DOHH2 (cell line): ENCODE data around the gene CD14.
"Not testable (repeated sequence)": the region's sequence is repeated elsewhere in the genome, so short reads cannot be mapped to it uniquely, and the experiment has no call there.

Source experiments
- H3F3A ChIP-seq: fragments of 200-600 bp; sonication (generic), shearing (Covaris generic); 2 replicates; pipeline ENCODE4 v1.6.0; 2016; ENCODE audit warnings: antibody characterized with exemption, mild to moderate bottlenecking; ENCODE audit not compliant: control insufficient read depth, insufficient read depth
- H3K27ac ChIP-seq: fragments of 200-600 bp; sonication (generic); 2 replicates; pipeline ENCODE4 v1.5.1; 2014; ENCODE audit warnings: low read depth, mild to moderate bottlenecking, low read length, moderate library complexity
- H3K27me3 ChIP-seq: fragments of 200-600 bp; sonication (generic); 2 replicates; pipeline ENCODE4 v1.6.1; 2014; ENCODE audit warnings: mild to moderate bottlenecking, low read length, mixed read lengths; ENCODE audit not compliant: control insufficient read depth
- H3K36me3 ChIP-seq: fragments of 200-600 bp; sonication (generic); 2 replicates; pipeline ENCODE4 v1.6.1; 2014; ENCODE audit warnings: mild to moderate bottlenecking, low read length, moderate library complexity, mixed read lengths; ENCODE audit not compliant: control insufficient read depth
- H3K4me1 ChIP-seq: fragments of 200-600 bp; sonication (generic); 2 replicates; pipeline ENCODE4 v1.6.1; 2014; ENCODE audit warnings: mild to moderate bottlenecking, low read length, mixed read lengths; ENCODE audit not compliant: control insufficient read depth
- H3K4me2 ChIP-seq: fragments of 200-600 bp; sonication (generic); 2 replicates; pipeline ENCODE4 v1.6.0; 2014; ENCODE audit warnings: mild to moderate bottlenecking, low read length, moderate library complexity
- H3K4me3 ChIP-seq: fragments of 200-600 bp; sonication (generic); 2 replicates; pipeline ENCODE4 v1.5.1; 2014; ENCODE audit warnings: mild to moderate bottlenecking, low read length, mixed read lengths
- H3K79me2 ChIP-seq: fragments of 200-600 bp; sonication (generic); 2 replicates; pipeline ENCODE4 v1.6.1; 2014; ENCODE audit warnings: mild to moderate bottlenecking, low read length, mixed read lengths; ENCODE audit not compliant: control insufficient read depth
- H3K9me2 ChIP-seq: fragments of 200-600 bp; sonication (generic); replicated peaks from 2 replicates; pipeline ENCODE4 v1.6.1; 2014; ENCODE audit warnings: mild to moderate bottlenecking, low read length, mixed read lengths; ENCODE audit not compliant: control insufficient read depth
- H3K9me3 ChIP-seq: fragments of 200-600 bp; sonication (generic); 2 replicates; pipeline ENCODE4 v1.6.1; 2014; ENCODE audit warnings: antibody characterized with exemption, low read length, mixed read lengths; ENCODE audit not compliant: control insufficient read depth, insufficient read depth
- H4K20me1 ChIP-seq: fragments of 200-600 bp; sonication (generic); 2 replicates; pipeline ENCODE4 v1.6.0; 2014; ENCODE audit warnings: low read depth, mild to moderate bottlenecking, antibody characterized with exemption, low read length, moderate library complexity; ENCODE audit not compliant: control insufficient read depth, insufficient read depth
- EZH2phosphoT487 ChIP-seq: fragments of 200-600 bp; sonication (generic); IDR thresholded peaks from 2 replicates; pipeline ENCODE4 v1.6.1; 2017; ENCODE audit warnings: borderline replicate concordance, mild to moderate bottlenecking, antibody characterized with exemption, low read length, moderate library complexity, mixed read lengths
- TF ChIP-seq, protein P1 (sequence below): fragments of 200-600 bp; sonication (generic); IDR thresholded peaks from one replicate; pipeline ENCODE4 v1.5.1; 2014; ENCODE audit warnings: antibody characterized with exemption, mild to moderate bottlenecking, low read depth, low read length; ENCODE audit not compliant: poor library complexity, severe bottlenecking

CD14 gene

DNA sequence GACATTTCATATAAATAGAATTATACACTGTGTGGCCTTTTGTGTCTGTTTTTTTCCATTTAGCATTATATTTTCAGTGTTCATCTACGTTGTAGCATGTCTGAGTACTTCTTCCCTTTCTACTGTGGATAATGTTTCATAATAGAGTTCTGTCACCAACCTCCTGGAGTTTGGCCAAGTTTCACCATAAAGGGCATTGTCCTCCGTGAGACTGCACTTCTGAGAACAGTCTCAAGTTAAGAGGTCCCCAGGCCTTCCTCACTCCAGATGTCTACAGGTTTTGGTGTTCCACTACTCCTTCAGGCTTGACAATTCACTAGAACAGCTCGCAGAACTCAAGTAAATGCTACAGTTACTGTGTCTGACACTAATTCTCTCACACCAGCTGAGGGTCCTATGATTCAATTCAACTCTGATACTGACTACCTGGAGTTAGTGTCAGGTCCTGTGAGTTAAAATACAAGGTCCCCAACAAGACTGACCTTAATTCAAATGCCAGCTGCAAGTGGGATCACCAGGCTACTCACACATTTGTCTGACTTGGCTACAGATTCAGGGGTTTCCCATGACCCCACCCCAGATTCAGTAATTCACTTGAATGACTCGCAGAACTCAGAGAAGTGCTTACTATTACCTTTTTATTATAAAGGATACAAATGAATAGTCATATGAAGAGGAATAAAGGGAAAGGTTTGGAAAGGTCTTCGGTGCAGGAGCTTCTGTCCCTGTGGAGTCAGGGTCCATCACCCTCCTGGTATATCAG, 37.3 kb downstream of the CD14 start:
- H3F3A ChIP-seq, result no peaks in the 10 kb centered on the region
- no peaks in the 10 kb centered on the region for H3K9me2 ChIP-seq
- H3K4me3 ChIP-seq, result no peak overlapping the region
- no peak overlapping the region for H3K4me2 ChIP-seq
- no peak overlapping the region for H3K27ac ChIP-seq
- H3K36me3 ChIP-seq, result no peaks in the 10 kb centered on the region
- H3K4me1 ChIP-seq, result no peaks in the 10 kb centered on the region
- peaks cover 15% of the 10 kb centered on the region for H3K27me3 ChIP-seq
- H4K20me1 ChIP-seq, result no peaks in the 10 kb centered on the region
- no peak for TF ChIP-seq EZH2phosphoT487
- TF ChIP-seq, protein P1, sequence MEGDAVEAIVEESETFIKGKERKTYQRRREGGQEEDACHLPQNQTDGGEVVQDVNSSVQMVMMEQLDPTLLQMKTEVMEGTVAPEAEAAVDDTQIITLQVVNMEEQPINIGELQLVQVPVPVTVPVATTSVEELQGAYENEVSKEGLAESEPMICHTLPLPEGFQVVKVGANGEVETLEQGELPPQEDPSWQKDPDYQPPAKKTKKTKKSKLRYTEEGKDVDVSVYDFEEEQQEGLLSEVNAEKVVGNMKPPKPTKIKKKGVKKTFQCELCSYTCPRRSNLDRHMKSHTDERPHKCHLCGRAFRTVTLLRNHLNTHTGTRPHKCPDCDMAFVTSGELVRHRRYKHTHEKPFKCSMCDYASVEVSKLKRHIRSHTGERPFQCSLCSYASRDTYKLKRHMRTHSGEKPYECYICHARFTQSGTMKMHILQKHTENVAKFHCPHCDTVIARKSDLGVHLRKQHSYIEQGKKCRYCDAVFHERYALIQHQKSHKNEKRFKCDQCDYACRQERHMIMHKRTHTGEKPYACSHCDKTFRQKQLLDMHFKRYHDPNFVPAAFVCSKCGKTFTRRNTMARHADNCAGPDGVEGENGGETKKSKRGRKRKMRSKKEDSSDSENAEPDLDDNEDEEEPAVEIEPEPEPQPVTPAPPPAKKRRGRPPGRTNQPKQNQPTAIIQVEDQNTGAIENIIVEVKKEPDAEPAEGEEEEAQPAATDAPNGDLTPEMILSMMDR, result no peak
- no peaks in the 10 kb centered on the region for H3K9me3 ChIP-seq
- no peaks in the 10 kb centered on the region for H3K79me2 ChIP-seq

DNA sequence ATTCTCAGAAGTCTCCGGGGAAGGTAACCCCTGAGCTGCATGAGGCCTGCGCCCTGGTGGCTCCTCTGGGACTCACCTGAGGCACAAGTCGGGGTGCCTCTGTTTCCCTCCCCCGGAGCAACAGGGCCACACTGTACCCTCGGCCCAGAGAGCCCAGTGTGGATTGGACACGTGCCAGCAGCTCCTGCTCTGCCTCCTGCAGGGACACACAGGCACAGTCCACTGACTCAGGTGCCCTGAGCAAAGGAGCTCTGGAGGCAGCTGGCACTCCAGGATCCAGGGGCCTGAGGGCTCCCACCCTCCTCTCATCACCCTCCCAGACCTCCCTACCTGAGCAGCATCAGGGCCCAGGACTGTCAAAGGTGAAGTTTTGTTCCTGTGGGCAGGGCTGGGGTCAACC, 38.8 kb downstream of the CD14 start:
- Histone ChIP-seq H3K36me3 (no peaks in the 10 kb centered on the region), H3K27ac (no peak overlapping the region), H4K20me1 (no peaks in the 10 kb centered on the region), H3K9me3 (no peaks in the 10 kb centered on the region), H3K4me3 (no peak overlapping the region), H3K79me2 (no peaks in the 10 kb centered on the region), H3K4me1 (no peaks in the 10 kb centered on the region), H3K9me2 (no peaks in the 10 kb centered on the region), H3F3A (no peaks in the 10 kb centered on the region), H3K4me2 (no peak overlapping the region), H3K27me3 (peaks cover 15% of the 10 kb centered on the region)
- TF ChIP-seq, protein P1, result no peak
- no peak for TF ChIP-seq EZH2phosphoT487

DNA sequence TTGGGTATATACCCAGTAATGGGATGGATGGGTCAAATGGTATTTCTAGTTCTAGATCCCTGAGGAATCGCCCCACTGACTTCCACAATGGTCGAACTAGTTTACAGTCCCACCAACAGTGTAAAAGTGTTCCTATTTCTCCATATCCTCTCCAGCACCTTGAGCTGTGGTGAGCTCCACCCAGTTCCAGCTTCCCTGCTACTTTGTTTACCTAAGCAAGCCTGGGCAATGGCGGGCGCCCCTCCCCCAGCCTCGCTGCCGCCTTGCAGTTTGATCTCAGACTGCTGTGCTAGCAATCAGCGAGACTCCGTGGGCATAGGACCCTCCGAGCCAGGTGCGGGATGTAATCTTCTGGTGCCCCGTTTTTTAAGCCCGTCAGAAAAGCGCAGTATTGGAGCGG, 39.9 kb downstream of the CD14 start:
- H3K36me3 ChIP-seq, result not testable (repeated sequence)

DNA sequence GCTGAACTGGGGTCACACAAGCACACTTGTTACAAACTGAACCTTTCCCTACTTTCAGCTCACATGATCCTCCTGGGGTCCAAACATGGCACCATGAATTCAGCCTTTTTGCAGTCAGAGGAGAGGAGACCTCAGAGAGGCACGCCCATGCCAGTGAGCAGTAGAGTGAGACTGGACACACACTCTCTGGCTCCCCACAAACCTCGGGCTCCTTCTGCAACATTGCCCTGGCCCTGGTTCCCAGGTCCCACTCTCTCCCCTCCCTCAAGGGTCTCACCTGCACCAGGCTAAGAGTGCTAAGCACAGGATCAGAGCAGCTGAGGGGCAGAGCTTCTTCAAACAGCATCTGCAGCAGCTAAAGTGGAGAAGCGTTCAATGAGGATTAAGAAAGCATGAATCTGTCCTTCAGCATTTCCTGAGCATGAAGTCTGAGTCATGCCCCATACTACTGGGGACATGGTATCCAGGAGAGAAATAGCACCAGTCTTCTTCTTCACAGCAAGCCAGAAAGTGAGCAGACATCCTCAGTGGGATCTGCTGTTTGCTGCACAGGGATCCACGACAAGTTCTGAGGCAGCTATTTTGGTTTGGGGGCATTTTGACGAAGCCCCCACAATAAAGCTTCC, 41.1 kb downstream of the CD14 start:
- H3F3A ChIP-seq, result no peaks in the 10 kb centered on the region
- no peak overlapping the region for H3K27ac ChIP-seq
- H3K4me2 ChIP-seq, result no peak overlapping the region
- TF ChIP-seq EZH2phosphoT487, result no peak
- TF ChIP-seq, protein P1, result no peak
- H3K27me3 ChIP-seq, result peaks cover 14% of the 10 kb centered on the region
- no peaks in the 10 kb centered on the region for H3K9me2 ChIP-seq
- no peaks in the 10 kb centered on the region for H3K36me3 ChIP-seq
- no peaks in the 10 kb centered on the region for H3K4me1 ChIP-seq
- H3K4me3 ChIP-seq, result no peak overlapping the region
- H3K79me2 ChIP-seq, result no peaks in the 10 kb centered on the region
- H4K20me1 ChIP-seq, result no peaks in the 10 kb centered on the region
- H3K9me3 ChIP-seq, result no peaks in the 10 kb centered on the region

More for the DNA sequence above, 39.9 kb downstream of the CD14 start:
- peaks cover 15% of the 10 kb centered on the region for H3K27me3 ChIP-seq
- not testable (repeated sequence) for H3F3A ChIP-seq, H3K27ac ChIP-seq, H4K20me1 ChIP-seq, H3K4me1 ChIP-seq, H3K79me2 ChIP-seq, H3K9me2 ChIP-seq, H3K4me2 ChIP-seq, H3K4me3 ChIP-seq, H3K9me3 ChIP-seq
